SJCRH30 (cell line): Measurements from ENCODE around the gene TMEM87B. TPM values are rescaled to one million over a fixed set of nuclear protein-coding genes. Genes with fewer than 3 reads are reported as not detected.
"Not testable (repeated sequence)": the region's sequence is repeated elsewhere in the genome, so short reads cannot be mapped to it uniquely, and the experiment has no call there.

Experiments
- DNase-seq, 2 experiments: peaks; one replicate each; pipeline ENCODE4 v3.0.0-alpha.2; 2015 to 2020
- H3K27ac ChIP-seq: fragments of 250-450 bp; sonication (Bioruptor Pico); 2 replicates; pipeline ENCODE4 v1.5.1; 2020; ENCODE audit warnings: mild to moderate bottlenecking, moderate library complexity
- H3K27me3 ChIP-seq: fragments of 250-450 bp; sonication (Bioruptor Pico); 2 replicates; pipeline ENCODE4 v1.5.1; 2020; ENCODE audit warnings: mild to moderate bottlenecking, moderate library complexity
- H3K36me3 ChIP-seq: fragments of 250-450 bp; sonication (Bioruptor Pico); 2 replicates; pipeline ENCODE4 v1.5.1; 2020; ENCODE audit warnings: mild to moderate bottlenecking, moderate library complexity
- H3K4me1 ChIP-seq: fragments of 250-450 bp; sonication (Bioruptor Pico); 2 replicates; pipeline ENCODE4 v1.5.1; 2020; ENCODE audit warnings: mild to moderate bottlenecking, moderate library complexity
- H3K4me3 ChIP-seq: fragments of 250-450 bp; sonication (Bioruptor Pico); 2 replicates; pipeline ENCODE4 v1.5.1; 2020; ENCODE audit warnings: mild to moderate bottlenecking, moderate library complexity
- H3K9me3 ChIP-seq: fragments of 250-450 bp; sonication (Bioruptor Pico); replicated peaks from 2 replicates; pipeline ENCODE4 v1.5.1; 2020; ENCODE audit warnings: mild to moderate bottlenecking, moderate library complexity
- total RNA-seq: library from RNA; depleted of rRNA; stranded (reverse); fragments of >200 nt; shearing (Covaris generic); gene quantifications from 2 replicates; pipeline ENCODE4 v1.2.3, GENCODE V29; 2014

TMEM87B gene
- total RNA-seq, 1 experiment from 2014 or later, result 6.9 TPM

GRCh38 chr2:112069794-112070193 is 14.7 kb downstream of the TMEM87B start:
- not testable (repeated sequence) for H3K4me3 ChIP-seq, DNase-seq, H3K9me3 ChIP-seq, H3K27ac ChIP-seq, H3K4me1 ChIP-seq, H3K27me3 ChIP-seq
- H3K36me3 ChIP-seq, result peaks cover 28% of the 10 kb centered on the region

GRCh38 chr2:112073875-112074274 is 18.8 kb downstream of the TMEM87B start:
- H3K9me3 ChIP-seq, result no peaks in the 10 kb centered on the region; the same call in 1 of the 2 replicates
- no peaks in the 10 kb centered on the region for H3K27me3 ChIP-seq
- H3K4me3 ChIP-seq, result no peak overlapping the region
- DNase-seq, result no peak
- H3K36me3 ChIP-seq, result peaks cover 23% of the 10 kb centered on the region; the same call in 1 of the 2 replicates
- H3K27ac ChIP-seq, result no peak overlapping the region
- no peaks in the 10 kb centered on the region for H3K4me1 ChIP-seq

GRCh38 chr2:112074506-112074905 is 19.4 kb downstream of the TMEM87B start:
- Histone ChIP-seq H3K27ac (no peak overlapping the region), H3K9me3 (no peaks in the 10 kb centered on the region), H3K4me3 (no peak overlapping the region), H3K27me3 (no peaks in the 10 kb centered on the region), H3K4me1 (no peaks in the 10 kb centered on the region), H3K36me3 (peaks cover 23% of the 10 kb centered on the region; the same call in 1 of the 2 replicates)
- no peak for DNase-seq

GRCh38 chr2:112075490-112076260 is 20.6 kb downstream of the TMEM87B start:
- peaks cover 19% of the 10 kb centered on the region; the same call in 1 of the 2 replicates for H3K36me3 ChIP-seq
- no peak for DNase-seq

DNA sequence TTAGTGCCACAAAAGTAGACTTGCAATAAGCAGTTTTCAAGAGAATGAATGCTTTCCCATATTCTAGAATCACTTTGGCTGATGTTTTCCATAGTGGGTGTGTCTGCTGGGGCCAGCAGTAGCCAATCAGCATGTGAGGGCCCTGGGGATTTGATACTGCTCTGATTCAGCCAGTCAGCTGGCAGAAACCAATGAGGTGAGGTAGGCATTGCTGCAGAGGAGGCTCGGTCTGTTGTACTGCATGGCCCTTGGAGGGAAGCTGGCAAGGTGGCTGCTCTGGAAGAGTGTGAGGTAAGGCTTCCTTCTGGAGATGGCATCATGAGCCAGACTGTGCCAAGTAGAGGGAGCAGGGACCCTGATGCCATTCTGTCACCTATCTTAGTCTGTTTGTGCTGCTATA is 22.7 kb downstream of the TMEM87B start:
- no peaks in the 10 kb centered on the region for H3K9me3 ChIP-seq
- H3K4me3 ChIP-seq, result no peak overlapping the region
- H3K36me3 ChIP-seq, result peaks cover 26% of the 10 kb centered on the region
- no peak overlapping the region for H3K27ac ChIP-seq
- H3K4me1 ChIP-seq, result no peaks in the 10 kb centered on the region
- peak; percentile 17 to 35 for DNase-seq
- H3K27me3 ChIP-seq, result no peaks in the 10 kb centered on the region

More at GRCh38 chr2:112075490-112076260, 20.6 kb downstream of the TMEM87B start:
- Histone ChIP-seq H3K4me1 (no peaks in the 10 kb centered on the region), H3K9me3 (no peaks in the 10 kb centered on the region), H3K27me3 (no peaks in the 10 kb centered on the region), H3K27ac (no peak overlapping the region), H3K4me3 (no peak overlapping the region)

DNA sequence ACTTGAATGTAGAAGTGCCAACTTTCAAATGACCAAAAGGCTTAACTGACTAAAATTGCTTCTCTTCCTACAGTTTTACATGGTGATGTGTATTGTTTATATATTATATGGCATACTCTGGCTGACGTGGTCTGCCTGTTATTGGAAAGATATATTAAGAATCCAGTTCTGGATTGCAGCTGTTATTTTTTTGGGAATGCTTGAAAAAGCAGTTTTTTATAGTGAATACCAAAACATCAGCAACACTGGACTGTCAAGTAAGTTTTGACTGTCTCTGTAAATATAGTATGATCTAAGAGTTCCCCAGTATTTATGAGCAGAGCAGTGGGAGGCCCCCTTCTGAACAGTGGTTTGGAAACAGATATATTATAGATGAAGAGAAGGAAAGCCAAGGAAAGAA is 26.2 kb downstream of the TMEM87B start:
- Histone ChIP-seq H3K9me3 (no peaks in the 10 kb centered on the region), H3K4me3 (no peak overlapping the region), H3K27ac (no peak overlapping the region), H3K4me1 (no peaks in the 10 kb centered on the region), H3K36me3 (peaks cover 15% of the 10 kb centered on the region), H3K27me3 (no peaks in the 10 kb centered on the region)
- no peak for DNase-seq

- Histone ChIP-seq H3K27me3 (no peaks in the 10 kb centered on the region), H3K36me3 (peaks cover 21% of the 10 kb centered on the region), H3K4me3 (no peak overlapping the region), H3K4me1 (no peaks in the 10 kb centered on the region), H3K9me3 (no peaks in the 10 kb centered on the region), H3K27ac (no peak overlapping the region)
- DNase-seq, result no peak
Observed at GRCh38 chr2:112084689-112085374, 29.8 kb downstream of the TMEM87B start.

GRCh38 chr2:112085375-112085730 is 30.3 kb downstream of the TMEM87B start:
- Histone ChIP-seq H3K27me3 (no peaks in the 10 kb centered on the region), H3K36me3 (peaks cover 21% of the 10 kb centered on the region), H3K4me1 (no peaks in the 10 kb centered on the region), H3K9me3 (no peaks in the 10 kb centered on the region), H3K27ac (no peak overlapping the region), H3K4me3 (no peak overlapping the region)
- no peak for DNase-seq

GRCh38 chr2:112085916-112086669 is 31.0 kb downstream of the TMEM87B start:
- H3K36me3 ChIP-seq, result peaks cover 23% of the 10 kb centered on the region

DNA sequence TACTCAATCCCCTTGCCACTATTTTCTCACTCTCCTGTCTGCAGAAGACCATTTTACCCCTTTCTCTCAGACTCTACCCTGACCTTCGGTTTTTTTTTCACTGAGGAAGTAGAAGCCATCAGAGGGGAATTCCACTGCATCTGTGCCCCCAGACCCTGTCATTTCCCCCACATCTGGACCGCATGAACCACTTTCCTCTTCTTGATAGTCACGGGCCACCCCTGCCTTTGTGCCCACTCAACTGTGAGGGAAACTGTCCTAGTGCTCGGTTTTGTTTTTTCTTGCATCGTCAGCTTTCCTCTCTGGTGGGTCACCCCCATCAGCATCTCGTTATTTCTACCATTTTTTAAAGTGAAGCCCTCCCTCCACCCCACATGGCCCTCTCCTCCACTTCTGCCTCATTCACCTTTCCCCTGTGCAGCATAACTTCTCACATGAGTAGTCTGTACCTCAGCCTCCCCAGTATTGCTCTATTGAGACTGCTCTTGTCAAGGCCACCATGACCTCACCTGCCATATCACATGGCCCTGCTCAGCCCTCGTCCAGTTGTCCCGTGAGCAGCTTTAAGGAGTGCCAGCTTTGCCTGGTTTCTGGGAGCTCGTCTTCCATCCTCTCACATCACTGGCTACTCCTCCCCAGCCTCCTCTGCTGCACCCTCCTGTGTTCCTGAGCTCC is 32.4 kb downstream of the TMEM87B start:
- DNase-seq, result no peak
- Histone ChIP-seq H3K4me1 (no peaks in the 10 kb centered on the region), H3K27ac (no peak overlapping the region), H3K36me3 (peaks cover 21% of the 10 kb centered on the region), H3K27me3 (no peaks in the 10 kb centered on the region), H3K9me3 (no peaks in the 10 kb centered on the region), H3K4me3 (no peak overlapping the region)

More at GRCh38 chr2:112085916-112086669, 31.0 kb downstream of the TMEM87B start:
- H3K4me1 ChIP-seq, result no peaks in the 10 kb centered on the region
- H3K4me3 ChIP-seq, result no peak overlapping the region
- DNase-seq, result no peak
- no peaks in the 10 kb centered on the region for H3K9me3 ChIP-seq
- H3K27ac ChIP-seq, result no peak overlapping the region
- no peaks in the 10 kb centered on the region for H3K27me3 ChIP-seq

- Histone ChIP-seq H3K4me3 (no peak overlapping the region), H3K36me3 (peaks cover 25% of the 10 kb centered on the region), H3K27me3 (no peaks in the 10 kb centered on the region), H3K9me3 (no peaks in the 10 kb centered on the region), H3K4me1 (no peaks in the 10 kb centered on the region), H3K27ac (no peak overlapping the region)
- DNase-seq, result no peak
Observed at GRCh38 chr2:112089375-112089774, 34.3 kb downstream of the TMEM87B start.

GRCh38 chr2:112092286-112093041 is 37.4 kb downstream of the TMEM87B start:
- H3K9me3 ChIP-seq, result no peaks in the 10 kb centered on the region
- DNase-seq, result no peak
- no peaks in the 10 kb centered on the region for H3K4me1 ChIP-seq
- no peak overlapping the region for H3K4me3 ChIP-seq
- peaks cover 19% of the 10 kb centered on the region for H3K36me3 ChIP-seq
- no peaks in the 10 kb centered on the region for H3K27me3 ChIP-seq
- H3K27ac ChIP-seq, result no peak overlapping the region

DNA sequence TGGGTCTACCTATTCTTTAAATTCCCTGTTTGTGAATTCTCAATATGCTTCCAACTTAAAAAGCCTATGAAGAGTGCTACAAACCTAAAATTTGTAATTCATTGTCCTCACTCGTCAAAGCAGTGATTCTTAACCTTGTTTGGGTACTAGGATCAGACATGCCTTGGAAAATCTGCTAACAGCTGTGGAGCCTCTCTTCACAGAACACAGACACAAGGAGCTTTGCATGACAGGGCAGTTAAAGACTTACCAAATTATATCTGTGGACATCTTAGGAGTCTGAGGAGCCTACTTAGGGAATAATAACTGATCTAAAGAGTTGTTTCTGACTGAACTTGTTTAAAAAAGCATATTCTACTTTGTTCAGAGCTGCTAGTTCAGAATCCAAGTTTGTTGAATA is 38.1 kb downstream of the TMEM87B start:
- H3K27me3 ChIP-seq, result no peaks in the 10 kb centered on the region
- no peak overlapping the region for H3K4me3 ChIP-seq
- no peaks in the 10 kb centered on the region for H3K4me1 ChIP-seq
- no peaks in the 10 kb centered on the region for H3K9me3 ChIP-seq
- H3K36me3 ChIP-seq, result peaks cover 19% of the 10 kb centered on the region
- H3K27ac ChIP-seq, result no peak overlapping the region
- no peak for DNase-seq

DNA sequence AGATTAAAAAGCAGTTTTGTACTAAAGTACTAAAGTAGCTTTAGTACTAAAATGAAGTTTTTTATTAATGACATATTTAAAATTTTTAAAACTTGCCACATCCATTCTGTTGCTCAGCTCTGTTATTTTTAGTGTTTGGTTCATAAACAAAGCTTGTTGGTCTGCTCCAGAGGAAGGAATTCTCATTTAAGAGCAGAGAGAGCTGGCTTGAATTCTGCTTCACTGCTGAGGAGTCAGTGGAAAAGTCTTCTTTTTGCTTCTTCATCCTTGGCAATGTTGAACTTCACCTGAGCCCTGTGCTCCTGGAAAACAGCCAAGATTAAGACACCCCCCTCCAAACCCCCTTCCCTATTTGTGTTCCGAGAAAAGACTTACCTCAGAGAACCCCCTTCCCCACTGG is 40.6 kb downstream of the TMEM87B start:
- DNase-seq, result no peak
- Histone ChIP-seq H3K4me3 (no peak overlapping the region), H3K36me3 (peaks cover 16% of the 10 kb centered on the region), H3K4me1 (no peaks in the 10 kb centered on the region), H3K27me3 (no peaks in the 10 kb centered on the region), H3K27ac (no peak overlapping the region), H3K9me3 (no peaks in the 10 kb centered on the region)
